DOHH2 (cell line): ENCODE results near the gene NFIA.

Source experiments
- H3F3A ChIP-seq: fragments of 200-600 bp; sonication (generic), shearing (Covaris generic); 2 replicates; pipeline ENCODE4 v1.6.0; 2016; ENCODE audit warnings: antibody characterized with exemption, mild to moderate bottlenecking; ENCODE audit not compliant: control insufficient read depth, insufficient read depth
- H3K27ac ChIP-seq: fragments of 200-600 bp; sonication (generic); 2 replicates; pipeline ENCODE4 v1.5.1; 2014; ENCODE audit warnings: low read depth, mild to moderate bottlenecking, low read length, moderate library complexity
- H3K27me3 ChIP-seq: fragments of 200-600 bp; sonication (generic); 2 replicates; pipeline ENCODE4 v1.6.1; 2014; ENCODE audit warnings: mild to moderate bottlenecking, low read length, mixed read lengths; ENCODE audit not compliant: control insufficient read depth
- H3K36me3 ChIP-seq: fragments of 200-600 bp; sonication (generic); 2 replicates; pipeline ENCODE4 v1.6.1; 2014; ENCODE audit warnings: mild to moderate bottlenecking, low read length, moderate library complexity, mixed read lengths; ENCODE audit not compliant: control insufficient read depth
- H3K4me1 ChIP-seq: fragments of 200-600 bp; sonication (generic); 2 replicates; pipeline ENCODE4 v1.6.1; 2014; ENCODE audit warnings: mild to moderate bottlenecking, low read length, mixed read lengths; ENCODE audit not compliant: control insufficient read depth
- H3K4me2 ChIP-seq: fragments of 200-600 bp; sonication (generic); 2 replicates; pipeline ENCODE4 v1.6.0; 2014; ENCODE audit warnings: mild to moderate bottlenecking, low read length, moderate library complexity
- H3K4me3 ChIP-seq: fragments of 200-600 bp; sonication (generic); 2 replicates; pipeline ENCODE4 v1.5.1; 2014; ENCODE audit warnings: mild to moderate bottlenecking, low read length, mixed read lengths
- H3K79me2 ChIP-seq: fragments of 200-600 bp; sonication (generic); 2 replicates; pipeline ENCODE4 v1.6.1; 2014; ENCODE audit warnings: mild to moderate bottlenecking, low read length, mixed read lengths; ENCODE audit not compliant: control insufficient read depth
- H3K9me2 ChIP-seq: fragments of 200-600 bp; sonication (generic); replicated peaks from 2 replicates; pipeline ENCODE4 v1.6.1; 2014; ENCODE audit warnings: mild to moderate bottlenecking, low read length, mixed read lengths; ENCODE audit not compliant: control insufficient read depth
- H3K9me3 ChIP-seq: fragments of 200-600 bp; sonication (generic); 2 replicates; pipeline ENCODE4 v1.6.1; 2014; ENCODE audit warnings: antibody characterized with exemption, low read length, mixed read lengths; ENCODE audit not compliant: control insufficient read depth, insufficient read depth
- H4K20me1 ChIP-seq: fragments of 200-600 bp; sonication (generic); 2 replicates; pipeline ENCODE4 v1.6.0; 2014; ENCODE audit warnings: low read depth, mild to moderate bottlenecking, antibody characterized with exemption, low read length, moderate library complexity; ENCODE audit not compliant: control insufficient read depth, insufficient read depth
- EZH2phosphoT487 ChIP-seq: fragments of 200-600 bp; sonication (generic); IDR thresholded peaks from 2 replicates; pipeline ENCODE4 v1.6.1; 2017; ENCODE audit warnings: borderline replicate concordance, mild to moderate bottlenecking, antibody characterized with exemption, low read length, moderate library complexity, mixed read lengths
- TF ChIP-seq, protein P1 (sequence below): fragments of 200-600 bp; sonication (generic); IDR thresholded peaks from one replicate; pipeline ENCODE4 v1.5.1; 2014; ENCODE audit warnings: antibody characterized with exemption, mild to moderate bottlenecking, low read depth, low read length; ENCODE audit not compliant: poor library complexity, severe bottlenecking

The NFIA gene

DNA sequence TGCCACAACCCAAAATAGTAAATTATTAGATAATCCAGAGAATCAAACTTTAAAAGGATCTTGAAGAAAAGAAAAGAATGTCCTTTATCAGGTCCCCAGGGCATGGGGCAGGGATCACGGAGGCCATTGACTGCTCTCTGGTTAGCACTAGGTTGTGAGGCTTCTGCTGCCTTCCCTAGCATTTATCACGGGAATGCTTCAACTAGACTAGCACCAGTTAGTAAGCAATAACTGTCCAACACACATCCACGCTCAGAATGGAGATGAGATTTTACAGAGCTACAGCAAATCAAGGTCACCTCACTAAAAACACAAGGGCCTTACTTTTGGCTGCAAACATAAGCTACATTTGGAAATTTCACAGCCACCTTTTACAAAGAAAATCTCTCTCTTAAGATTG is 304.0 kb downstream of the NFIA start:
- TF ChIP-seq EZH2phosphoT487: no peak
- TF ChIP-seq, protein P1, sequence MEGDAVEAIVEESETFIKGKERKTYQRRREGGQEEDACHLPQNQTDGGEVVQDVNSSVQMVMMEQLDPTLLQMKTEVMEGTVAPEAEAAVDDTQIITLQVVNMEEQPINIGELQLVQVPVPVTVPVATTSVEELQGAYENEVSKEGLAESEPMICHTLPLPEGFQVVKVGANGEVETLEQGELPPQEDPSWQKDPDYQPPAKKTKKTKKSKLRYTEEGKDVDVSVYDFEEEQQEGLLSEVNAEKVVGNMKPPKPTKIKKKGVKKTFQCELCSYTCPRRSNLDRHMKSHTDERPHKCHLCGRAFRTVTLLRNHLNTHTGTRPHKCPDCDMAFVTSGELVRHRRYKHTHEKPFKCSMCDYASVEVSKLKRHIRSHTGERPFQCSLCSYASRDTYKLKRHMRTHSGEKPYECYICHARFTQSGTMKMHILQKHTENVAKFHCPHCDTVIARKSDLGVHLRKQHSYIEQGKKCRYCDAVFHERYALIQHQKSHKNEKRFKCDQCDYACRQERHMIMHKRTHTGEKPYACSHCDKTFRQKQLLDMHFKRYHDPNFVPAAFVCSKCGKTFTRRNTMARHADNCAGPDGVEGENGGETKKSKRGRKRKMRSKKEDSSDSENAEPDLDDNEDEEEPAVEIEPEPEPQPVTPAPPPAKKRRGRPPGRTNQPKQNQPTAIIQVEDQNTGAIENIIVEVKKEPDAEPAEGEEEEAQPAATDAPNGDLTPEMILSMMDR: no peak
- no peaks in the 10 kb centered on the region for H3K79me2 ChIP-seq
- H3K27ac ChIP-seq: no peak overlapping the region
- peaks cover 9% of the 10 kb centered on the region; the same call in 1 of the 2 replicates for H3K36me3 ChIP-seq
- no peak overlapping the region for H3K4me2 ChIP-seq
- H3K4me1 ChIP-seq: peaks cover 7% of the 10 kb centered on the region
- no peak overlapping the region for H3K4me3 ChIP-seq
- H3F3A ChIP-seq: no peaks in the 10 kb centered on the region
- no peaks in the 10 kb centered on the region for H4K20me1 ChIP-seq
- no peaks in the 10 kb centered on the region for H3K9me3 ChIP-seq
- H3K27me3 ChIP-seq: no peaks in the 10 kb centered on the region
- H3K9me2 ChIP-seq: no peaks in the 10 kb centered on the region

DNA sequence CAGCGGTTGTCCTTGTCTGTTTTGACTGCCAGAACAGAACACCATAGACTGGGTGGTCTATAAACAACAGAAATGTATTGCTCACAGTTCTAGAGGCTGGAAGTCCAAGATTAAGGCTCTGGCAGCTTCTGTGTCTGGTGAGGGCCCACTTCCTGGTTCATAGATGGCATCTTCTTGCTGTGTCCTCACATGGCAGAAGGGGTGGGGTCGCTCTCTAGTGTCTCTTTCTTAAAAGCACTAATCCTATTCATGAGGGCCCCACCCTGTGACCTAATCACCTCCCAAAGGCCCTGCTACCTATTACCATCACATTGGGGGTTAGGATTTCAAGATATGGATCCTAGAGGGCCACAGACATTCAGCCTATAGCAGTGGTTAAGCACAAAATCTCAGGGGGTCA is 304.4 kb downstream of the NFIA start:
- H3K79me2 ChIP-seq: no peaks in the 10 kb centered on the region
- no peaks in the 10 kb centered on the region for H3F3A ChIP-seq
- no peaks in the 10 kb centered on the region for H3K9me3 ChIP-seq
- peaks cover 7% of the 10 kb centered on the region for H3K4me1 ChIP-seq
- no peaks in the 10 kb centered on the region for H3K9me2 ChIP-seq
- H3K27ac ChIP-seq: no peak overlapping the region
- no peak overlapping the region for H3K4me3 ChIP-seq
- H3K4me2 ChIP-seq: no peak overlapping the region
- no peaks in the 10 kb centered on the region for H4K20me1 ChIP-seq
- peaks cover 9% of the 10 kb centered on the region; the same call in 1 of the 2 replicates for H3K36me3 ChIP-seq
- H3K27me3 ChIP-seq: no peaks in the 10 kb centered on the region
- TF ChIP-seq, protein P1: no peak
- no peak for TF ChIP-seq EZH2phosphoT487

DNA sequence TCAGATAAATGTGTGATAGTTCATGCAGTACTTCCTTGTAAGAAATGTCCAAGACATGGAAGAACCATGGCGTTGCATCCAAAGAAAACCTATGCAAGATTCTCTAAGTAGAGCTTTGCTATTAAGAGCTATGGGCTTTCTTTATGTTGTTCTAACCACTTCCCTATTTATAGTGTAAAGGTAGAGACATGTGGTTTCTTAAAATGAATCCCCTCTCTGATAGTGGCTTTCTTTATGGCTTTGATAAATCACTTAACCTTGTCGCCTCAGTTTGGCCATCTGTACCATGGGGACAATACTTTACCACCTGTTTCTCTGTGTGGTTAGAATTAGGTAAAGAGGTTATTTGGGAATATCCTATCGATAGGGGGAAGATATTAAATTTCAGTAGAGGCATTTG is 305.5 kb downstream of the NFIA start:
- no peak for TF ChIP-seq EZH2phosphoT487
- TF ChIP-seq, protein P1: no peak
- Histone ChIP-seq H3K4me2 (no peak overlapping the region), H3K9me3 (no peaks in the 10 kb centered on the region)

More for the DNA sequence above, 305.5 kb downstream of the NFIA start:
- H3K4me3 ChIP-seq: no peak overlapping the region
- H3K4me1 ChIP-seq: peaks cover 7% of the 10 kb centered on the region
- H3K79me2 ChIP-seq: no peaks in the 10 kb centered on the region
- no peaks in the 10 kb centered on the region for H4K20me1 ChIP-seq
- no peaks in the 10 kb centered on the region for H3F3A ChIP-seq
- H3K9me2 ChIP-seq: no peaks in the 10 kb centered on the region
- H3K27me3 ChIP-seq: no peaks in the 10 kb centered on the region
- H3K36me3 ChIP-seq: peaks cover 9% of the 10 kb centered on the region; the same call in 1 of the 2 replicates
- no peak overlapping the region for H3K27ac ChIP-seq
